Pancreas (tissue), 10 donors: ENCODE results near the gene NAPG. TPM values are rescaled to one million over a fixed set of nuclear protein-coding genes. Genes with fewer than 3 reads are reported as not detected.

Source experiments
- ATAC-seq, 4 donors: fragments of 200-7000 bp; cut with Tn5 transposase; one replicate each; pipeline versions ENCODE4 v1.8.0 to v1.9.1; 2020; ENCODE audit warnings: mild to moderate bottlenecking in 4 of 4, moderate library complexity in 4 of 4
- DNase-seq, 6 donors: peaks; one replicate each; pipeline ENCODE4 v3.0.0-alpha.2; 2020
- FAIRE-seq: peaks from 2 replicates; lab custom pipeline; 2012; peaks lifted over from hg19 to GRCh38; lab: Jason Lieb, UNC
- H3K27ac ChIP-seq, 4 donors: fragments of 200-600 bp; sonication (generic); 1 replicate in 3 of 4; 2 replicates in 1 of 4; pipeline versions ENCODE4 v1.5.0 to v1.8.0; 2020
- H3K27me3 ChIP-seq, 4 donors: fragments of 200-600 bp; one replicate each; pipeline ENCODE4 v1.8.0; 2021
- H3K36me3 ChIP-seq, 3 donors: fragments of 200-600 bp; sonication (generic) in 1 of 3; one replicate each; pipeline versions ENCODE4 v1.5.0 to v1.8.0; 2020 to 2021
- H3K4me1 ChIP-seq, 3 donors: fragments of 200-600 bp; one replicate each; pipeline ENCODE4 v1.8.0; 2021
- H3K4me3 ChIP-seq, 4 donors: fragments of 200-600 bp; sonication (generic) in 2 of 4; one replicate each; pipeline versions ENCODE4 v1.5.0 to v1.8.0; 2020 to 2021
- H3K9me3 ChIP-seq, 4 donors: fragments of 200-600 bp; one replicate each; pipeline ENCODE4 v1.8.0; 2021
- CTCF ChIP-seq, 4 donors: fragments of 200-600 bp; sonication (generic) in 3 of 4; IDR thresholded peaks; one replicate each; pipeline versions ENCODE4 v1.5.0 to v1.8.0; 2021; ENCODE audit warnings: antibody characterized with exemption in 4 of 4
- WGBS, 2 donors: extraction: QIAGEN DNeasy Blood & Tissue Kit; methylation state at CpG; one replicate each; pipeline ENCODE4 v1.1.7; 2013; 5-methylcytosine and 5-hydroxymethylcytosine counted together
- intact Hi-C, 3 donors: fragments of 100-400 bp; cut with DNase I; formaldehyde crosslinking; loops; one replicate each; pipeline versions ENCODE4 v1.11.1 to v1.14.2; 2022
- polyA plus RNA-seq, 2 donors: library from polyadenylated mRNA; stranded (reverse); fragments of 200-250 nt; gene quantifications; one replicate each; pipeline ENCODE4 v1.2.3, GENCODE V29; 2013
- total RNA-seq, 6 donors: library from RNA; stranded (reverse); fragmentation: NEBNext Ultra II Directional in 4 of 6; extraction: Animal tissue kit (Norgen Biotek cat#: 25700) in 4 of 6; gene quantifications; one replicate each; pipeline versions ENCODE4 v1.2.1 to v1.2.4, GENCODE V29; 2021 to 2023
- donor health status: healthy with polysubstance abuse.
- donor health status: DM: no; HTN: no; CAD: no; lungs with moderate emphysema.
- donor health status: DM: no; HTN: no; CAD: no.
- donor health status: control.
- donor health status: control.
- donor health status: Bipolar disorder and iron deficiency.
- donor health status: DM: yes; HTN: yes; CAD: no.
- donor health status: DM: no; HTN: no; CAD: no.
- donor health status: DM: no; HTN: no; CAD: no.
- donor health status: DM: yes; HTN: yes; CAD: no.

NAPG gene
- total and polyA plus RNA-seq, 8 donors: 7.1 to 21.2 (median 14.8) TPM

- Histone ChIP-seq H3K9me3 (no peaks in the 10 kb centered on the region), H3K27ac (peak overlapping the region; percentile 87 to 93 (median 90)), H3K4me1 (peaks cover 6 to 12% (median 7%) of the 10 kb centered on the region in 3 donors), H3K27me3 (no peaks in the 10 kb centered on the region), H3K4me3 (peak overlapping the region; percentile 86 to 94 (median 94)), H3K36me3 (no peaks in the 10 kb centered on the region)
- FAIRE-seq (no peak), ATAC-seq (peak in 3 of 4 donors; percentile 1 to 3 (median 2)), DNase-seq (no peak)
- intact Hi-C loops: no loop called here
- TF ChIP-seq CTCF (IDR thresholded peaks at IDR 0.05): no peak
- WGBS, 2 donors: 2 to 3% methylated on average over 11 of the region's 11 CpGs
Observed at GRCh38 chr18:10526561-10526949, 728 bp downstream of the NAPG start.

- no peaks in the 10 kb centered on the region for H3K9me3 ChIP-seq
- ATAC-seq (no peak), FAIRE-seq (no peak), DNase-seq (no peak)
- no peak overlapping the region for H3K27ac ChIP-seq
- WGBS, 2 donors: 53 to 67% methylated on average over 3 of the region's 3 CpGs
- peaks cover 6 to 12% (median 7%) of the 10 kb centered on the region in 3 donors for H3K4me1 ChIP-seq
- no peaks in the 10 kb centered on the region for H3K27me3 ChIP-seq
- no peaks in the 10 kb centered on the region for H3K36me3 ChIP-seq
- intact Hi-C loops: no loop called here
- no peak for TF ChIP-seq CTCF (IDR thresholded peaks at IDR 0.05)
- H3K4me3 ChIP-seq: no peak overlapping the region
Observed at GRCh38 chr18:10528439-10528838, 2.6 kb downstream of the NAPG start.

GRCh38 chr18:10530002-10530401 is 4.2 kb downstream of the NAPG start:
- H3K4me1 ChIP-seq: peaks cover 4 to 9% (median 5%) of the 10 kb centered on the region in 3 donors
- no peaks in the 10 kb centered on the region for H3K27me3 ChIP-seq
- H3K27ac ChIP-seq: no peak overlapping the region
- DNase-seq: no peak
- 90 to 93% methylated on average over 3 of the region's 3 CpGs for WGBS, 2 donors
- no peak for FAIRE-seq
- no peaks in the 10 kb centered on the region for H3K9me3 ChIP-seq
- no peak overlapping the region for H3K4me3 ChIP-seq
- ATAC-seq: no peak
- intact Hi-C loops: no loop called here
- no peak for TF ChIP-seq CTCF (IDR thresholded peaks at IDR 0.05)
- H3K36me3 ChIP-seq: no peaks in the 10 kb centered on the region

GRCh38 chr18:10530852-10531251 is 5.0 kb downstream of the NAPG start:
- TF ChIP-seq CTCF (IDR thresholded peaks at IDR 0.05): no peak
- FAIRE-seq: no peak
- H3K27ac ChIP-seq: no peak overlapping the region
- no peak for DNase-seq
- H3K9me3 ChIP-seq: no peaks in the 10 kb centered on the region
- 89 to 92% methylated on average over 3 of the region's 3 CpGs for WGBS, 2 donors
- H3K4me3 ChIP-seq: no peak overlapping the region
- no peak for ATAC-seq
- H3K4me1 ChIP-seq: peaks cover 0 to 4% (median 0%) of the 10 kb centered on the region in 3 donors
- no peaks in the 10 kb centered on the region for H3K36me3 ChIP-seq
- H3K27me3 ChIP-seq: no peaks in the 10 kb centered on the region
- intact Hi-C loops: no loop called here

GRCh38 chr18:10533111-10533510 is 7.3 kb downstream of the NAPG start:
- ATAC-seq (no peak), FAIRE-seq (peak; percentile 17), DNase-seq (no peak)
- no peak for TF ChIP-seq CTCF (IDR thresholded peaks at IDR 0.05)
- H3K36me3 ChIP-seq: no peaks in the 10 kb centered on the region
- peaks cover 0 to 3% (median 0%) of the 10 kb centered on the region in 3 donors for H3K4me1 ChIP-seq
- 91 to 96% methylated on average over 2 of the region's 2 CpGs for WGBS, 2 donors
- H3K9me3 ChIP-seq: no peaks in the 10 kb centered on the region
- H3K27ac ChIP-seq: no peak overlapping the region
- intact Hi-C loops: no loop called here
- H3K27me3 ChIP-seq: no peaks in the 10 kb centered on the region
- no peak overlapping the region for H3K4me3 ChIP-seq
